WI38 (cell line): ENCODE results near the gene ARV1.

ENCODE experiments used
- H3K4me3 ChIP-seq: 2 replicates; pipeline ENCODE4 v1.5.1; 2011; ENCODE audit warnings: low read depth, mild to moderate bottlenecking, control low read depth, low read length
- TF ChIP-seq, protein P1 (sequence below): IDR thresholded peaks from 2 replicates; pipeline ENCODE4 v1.5.1; 2012; ENCODE audit warnings: low read depth, mild to moderate bottlenecking, control low read depth, low read length

ARV1 gene

DNA sequence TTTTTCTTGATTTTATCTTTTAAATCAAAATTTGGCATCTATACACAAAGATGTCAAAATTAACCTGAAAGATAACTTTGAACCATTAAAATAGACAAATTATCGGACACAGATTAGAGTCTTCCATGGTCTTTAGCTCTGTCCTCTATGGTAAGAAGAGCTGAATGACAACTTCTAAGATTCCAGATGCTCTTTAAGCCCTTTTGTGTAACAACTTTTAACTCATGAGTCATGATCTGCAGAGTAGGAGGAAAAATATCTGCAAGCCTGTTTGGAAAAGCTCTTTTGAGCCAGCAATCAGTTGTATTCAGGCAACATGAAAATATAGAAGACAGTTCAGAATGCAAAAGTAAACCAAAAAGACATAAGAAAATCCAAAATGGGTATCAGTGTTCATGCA lies 38.0 kb upstream of the ARV1 start:
- TF ChIP-seq, protein P1, sequence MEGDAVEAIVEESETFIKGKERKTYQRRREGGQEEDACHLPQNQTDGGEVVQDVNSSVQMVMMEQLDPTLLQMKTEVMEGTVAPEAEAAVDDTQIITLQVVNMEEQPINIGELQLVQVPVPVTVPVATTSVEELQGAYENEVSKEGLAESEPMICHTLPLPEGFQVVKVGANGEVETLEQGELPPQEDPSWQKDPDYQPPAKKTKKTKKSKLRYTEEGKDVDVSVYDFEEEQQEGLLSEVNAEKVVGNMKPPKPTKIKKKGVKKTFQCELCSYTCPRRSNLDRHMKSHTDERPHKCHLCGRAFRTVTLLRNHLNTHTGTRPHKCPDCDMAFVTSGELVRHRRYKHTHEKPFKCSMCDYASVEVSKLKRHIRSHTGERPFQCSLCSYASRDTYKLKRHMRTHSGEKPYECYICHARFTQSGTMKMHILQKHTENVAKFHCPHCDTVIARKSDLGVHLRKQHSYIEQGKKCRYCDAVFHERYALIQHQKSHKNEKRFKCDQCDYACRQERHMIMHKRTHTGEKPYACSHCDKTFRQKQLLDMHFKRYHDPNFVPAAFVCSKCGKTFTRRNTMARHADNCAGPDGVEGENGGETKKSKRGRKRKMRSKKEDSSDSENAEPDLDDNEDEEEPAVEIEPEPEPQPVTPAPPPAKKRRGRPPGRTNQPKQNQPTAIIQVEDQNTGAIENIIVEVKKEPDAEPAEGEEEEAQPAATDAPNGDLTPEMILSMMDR, result no peak
- no peak overlapping the region for H3K4me3 ChIP-seq

DNA sequence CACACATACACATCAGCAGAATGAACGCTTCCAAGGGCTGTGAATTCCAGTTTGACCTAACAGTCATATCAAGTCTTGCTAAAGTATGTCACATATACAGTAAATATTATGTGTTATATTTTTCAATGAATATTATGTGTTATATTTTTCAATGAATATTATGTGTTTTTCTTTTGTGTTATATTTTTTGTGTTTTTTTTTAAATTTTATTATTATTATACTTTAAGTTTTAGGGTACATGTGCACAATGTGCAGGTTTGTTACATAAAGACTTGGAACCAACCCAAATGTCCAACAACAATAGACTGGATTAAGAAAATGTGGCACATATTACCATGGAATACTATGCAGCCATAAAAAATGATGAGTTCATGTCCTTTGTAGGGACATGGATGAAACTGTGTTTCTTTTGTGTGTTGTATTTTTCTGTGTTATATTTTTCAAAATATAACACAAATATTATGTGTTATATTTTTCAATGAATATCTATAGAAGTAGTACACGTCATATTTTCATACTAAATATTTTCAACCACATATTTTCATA lies 35.8 kb upstream of the ARV1 start:
- no peak overlapping the region for H3K4me3 ChIP-seq
- TF ChIP-seq, protein P1, result no peak

DNA sequence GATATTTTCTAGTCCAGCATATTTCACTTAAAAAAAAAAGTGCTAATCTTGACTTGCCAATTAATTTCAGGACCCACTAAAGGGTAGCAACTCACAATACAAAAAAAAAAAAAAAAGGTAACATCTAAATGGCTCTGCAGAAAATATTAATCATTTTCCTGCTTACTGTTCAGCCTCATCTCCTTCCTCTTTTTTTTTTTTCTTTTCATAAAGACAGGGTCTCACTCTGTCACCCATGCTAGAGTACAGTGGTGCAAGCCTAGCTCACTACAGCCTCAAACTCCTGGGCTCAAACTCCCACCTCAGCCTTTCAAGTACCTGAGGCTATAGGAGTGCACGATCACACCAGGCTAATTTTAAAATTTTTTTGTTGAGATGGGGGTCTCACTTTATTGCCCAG lies 30.6 kb upstream of the ARV1 start:
- H3K4me3 ChIP-seq, result no peak overlapping the region
- TF ChIP-seq, protein P1, result no peak

DNA sequence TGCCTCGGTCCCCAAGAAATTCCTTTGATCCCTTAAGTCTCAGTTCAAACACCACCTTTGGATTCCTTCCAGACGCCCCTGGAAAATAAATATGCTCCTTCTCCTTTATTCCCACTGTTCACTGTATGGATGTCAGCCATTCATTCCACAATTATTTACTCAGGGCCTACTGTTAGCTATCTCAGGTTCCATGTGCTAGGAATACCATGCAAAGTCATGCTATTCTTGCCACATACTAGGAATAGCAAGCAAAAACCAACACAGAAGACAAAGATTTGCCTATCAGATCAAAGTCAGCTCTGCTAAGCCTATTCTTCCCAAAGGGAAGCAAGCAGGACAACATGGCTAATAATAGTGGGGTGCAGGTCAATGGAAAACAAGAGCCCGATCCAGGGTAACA lies 30.0 kb upstream of the ARV1 start:
- TF ChIP-seq, protein P1, result no peak
- H3K4me3 ChIP-seq, result no peak overlapping the region

DNA sequence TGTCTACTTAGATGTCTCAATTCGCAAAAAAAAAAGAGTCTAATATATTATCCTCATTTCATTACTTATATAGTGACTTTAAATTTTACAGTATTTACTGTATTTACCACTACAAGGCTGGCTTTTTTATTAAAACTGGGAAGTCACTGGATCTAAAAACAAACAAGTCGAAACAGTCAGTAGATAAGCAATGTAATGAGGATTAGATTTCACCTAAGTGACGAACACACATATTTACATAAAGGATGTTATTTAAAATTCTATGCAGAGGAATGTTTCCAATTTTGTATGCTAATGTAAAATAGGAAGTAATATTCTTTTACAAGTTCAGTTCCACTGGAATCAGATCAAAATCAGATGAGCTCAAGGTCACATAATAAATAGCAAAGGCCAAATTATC lies 28.5 kb upstream of the ARV1 start:
- H3K4me3 ChIP-seq, result no peak overlapping the region
- TF ChIP-seq, protein P1, result no peak

DNA sequence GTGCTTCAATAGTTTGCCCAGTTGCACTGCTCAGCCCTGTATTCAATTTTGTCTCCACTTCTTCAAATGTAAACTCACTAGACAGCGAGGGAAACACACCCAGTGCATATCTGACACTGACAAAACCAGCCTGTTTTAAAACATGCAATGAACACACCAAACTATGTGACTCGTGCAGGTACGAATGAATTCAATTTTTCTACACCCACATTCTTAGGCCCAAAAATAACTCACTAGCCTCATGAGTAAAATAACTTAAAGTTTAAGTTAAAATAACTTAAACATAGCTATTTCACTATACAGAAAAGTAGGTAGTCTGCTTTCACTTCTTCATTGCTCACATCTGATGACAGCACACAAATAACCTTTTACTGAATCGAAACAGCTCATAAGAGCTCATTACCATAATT lies 21.3 kb upstream of the ARV1 start:
- H3K4me3 ChIP-seq, result no peak overlapping the region
- TF ChIP-seq, protein P1, result no peak

DNA sequence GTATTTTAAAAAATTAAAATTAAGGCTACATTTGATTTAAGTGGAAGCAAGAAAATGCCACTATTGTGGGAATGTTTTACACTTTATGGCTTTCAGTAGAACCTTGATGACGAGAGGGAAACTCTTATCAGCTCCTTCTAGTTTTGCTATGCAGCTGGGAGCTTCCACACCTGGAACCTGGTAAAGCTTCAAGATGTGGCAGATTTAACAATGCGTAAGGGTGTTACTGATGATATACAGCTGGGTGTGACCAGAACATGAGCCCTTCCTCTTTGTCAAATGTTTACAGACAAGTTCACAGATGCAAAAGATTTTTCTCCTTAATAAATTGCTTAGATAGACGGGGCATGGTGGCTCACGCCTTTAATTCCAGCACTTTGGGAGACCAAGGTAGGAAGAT lies 20.5 kb upstream of the ARV1 start:
- H3K4me3 ChIP-seq, result no peak overlapping the region
- TF ChIP-seq, protein P1, result no peak
